Embryonic facial prominence (tissue), 1 donor: ENCODE results near the gene SLC29A1.

Experiments
- DNase-seq: peaks from one replicate; pipeline ENCODE4 v3.0.0-alpha.2; 2016; ENCODE audit errors: extremely low spot score

SLC29A1 gene

DNA sequence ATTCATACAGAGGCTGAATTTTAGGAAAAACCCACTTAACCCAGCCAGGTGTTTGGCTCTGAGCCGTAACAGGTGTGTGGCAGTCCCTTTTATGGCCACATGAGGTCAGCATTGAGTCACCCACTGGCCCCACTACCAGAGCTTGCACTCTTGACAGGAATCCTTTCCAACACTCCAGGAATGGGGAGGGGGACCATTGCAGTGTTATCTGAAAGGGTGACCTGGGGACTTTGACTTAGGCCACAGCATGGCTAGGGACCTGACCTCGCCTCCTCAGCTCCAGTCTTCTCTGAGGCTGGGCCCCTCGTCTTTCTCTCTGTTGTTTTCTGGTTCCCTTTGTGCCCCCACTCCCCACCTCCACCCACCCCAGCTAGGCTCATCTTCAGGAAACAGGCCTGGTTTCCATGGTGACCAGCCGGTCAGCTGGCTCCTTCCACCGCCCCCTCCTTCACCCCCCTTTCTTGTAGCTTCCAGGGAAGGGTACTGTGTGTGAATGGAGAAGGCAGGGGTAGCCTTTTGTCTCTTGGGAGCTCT, 44.8 kb downstream of the SLC29A1 start:
- DNase-seq, result peak; percentile 48

DNA sequence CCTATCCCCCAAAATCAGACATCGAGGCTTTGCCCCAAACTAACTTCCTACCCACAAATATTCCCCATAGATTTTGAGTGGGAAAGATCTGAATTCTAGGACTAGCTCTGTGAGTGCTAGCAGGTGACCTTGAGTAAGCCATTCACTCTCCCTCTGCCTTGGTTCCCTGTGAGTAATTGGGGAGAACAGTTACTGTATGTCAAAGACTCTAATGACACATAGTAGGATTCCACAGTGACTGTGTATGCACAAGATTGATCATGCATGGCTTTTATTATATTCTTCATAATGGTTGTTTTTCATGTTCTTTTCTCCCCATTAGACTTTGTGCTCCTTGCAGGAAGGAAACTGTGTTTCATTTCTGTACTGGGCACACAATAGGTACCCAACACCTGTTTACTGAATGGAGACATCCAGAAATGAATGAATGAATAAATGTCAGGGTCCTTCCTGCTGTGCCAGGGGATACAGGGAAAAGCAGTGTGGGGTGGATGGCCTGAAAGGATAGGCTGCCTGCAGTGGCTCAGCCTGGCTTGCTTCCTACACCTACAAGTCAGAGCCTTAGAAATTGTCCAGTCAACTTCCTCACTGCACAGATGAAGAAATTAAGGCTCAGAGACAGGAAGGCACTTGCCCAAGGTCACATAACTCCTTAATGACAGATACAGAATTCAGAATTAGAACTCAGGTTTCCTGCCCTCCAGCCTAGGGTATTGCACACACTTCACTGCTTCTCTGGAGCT, 46.0 kb downstream of the SLC29A1 start:
- no peak for DNase-seq

DNA sequence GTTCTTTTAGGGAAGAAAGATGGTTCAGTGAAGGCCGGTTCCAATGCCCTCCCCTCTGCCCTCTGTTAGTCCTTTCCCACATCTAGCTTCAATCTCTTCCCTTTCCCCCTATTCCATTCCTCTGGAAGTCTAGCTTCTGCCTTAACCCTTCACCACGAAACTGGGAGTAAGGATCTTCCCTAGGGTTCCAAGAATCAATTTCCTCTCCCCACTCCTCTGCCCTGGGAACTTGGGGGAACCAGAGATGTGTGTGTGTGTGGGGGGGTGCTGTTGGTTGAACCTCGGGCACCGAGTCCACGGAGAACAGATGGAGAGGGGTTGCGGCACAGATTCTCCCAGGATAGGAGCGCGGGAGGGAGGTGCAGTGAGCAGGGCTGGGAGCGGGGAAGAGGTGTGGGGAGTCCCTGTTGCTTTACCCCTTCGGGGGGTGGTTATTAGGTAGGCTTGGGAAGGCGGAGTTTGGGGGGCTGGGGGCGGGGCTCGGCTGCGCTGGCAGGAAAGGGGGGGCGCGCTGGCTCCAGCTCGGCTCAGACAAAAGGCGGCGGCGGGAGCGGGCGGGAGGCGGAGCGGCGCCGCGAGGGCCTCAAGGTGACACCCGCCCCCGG, 46.6 kb downstream of the SLC29A1 start, which contains the start of gene TMEM151B:
Gene TMEM151B, plus strand, starts transcription at position 530 of the 605 bp plus-strand sequence. CDS start 293 bp downstream, outside the sequence.
- DNase-seq, result no peak

DNA sequence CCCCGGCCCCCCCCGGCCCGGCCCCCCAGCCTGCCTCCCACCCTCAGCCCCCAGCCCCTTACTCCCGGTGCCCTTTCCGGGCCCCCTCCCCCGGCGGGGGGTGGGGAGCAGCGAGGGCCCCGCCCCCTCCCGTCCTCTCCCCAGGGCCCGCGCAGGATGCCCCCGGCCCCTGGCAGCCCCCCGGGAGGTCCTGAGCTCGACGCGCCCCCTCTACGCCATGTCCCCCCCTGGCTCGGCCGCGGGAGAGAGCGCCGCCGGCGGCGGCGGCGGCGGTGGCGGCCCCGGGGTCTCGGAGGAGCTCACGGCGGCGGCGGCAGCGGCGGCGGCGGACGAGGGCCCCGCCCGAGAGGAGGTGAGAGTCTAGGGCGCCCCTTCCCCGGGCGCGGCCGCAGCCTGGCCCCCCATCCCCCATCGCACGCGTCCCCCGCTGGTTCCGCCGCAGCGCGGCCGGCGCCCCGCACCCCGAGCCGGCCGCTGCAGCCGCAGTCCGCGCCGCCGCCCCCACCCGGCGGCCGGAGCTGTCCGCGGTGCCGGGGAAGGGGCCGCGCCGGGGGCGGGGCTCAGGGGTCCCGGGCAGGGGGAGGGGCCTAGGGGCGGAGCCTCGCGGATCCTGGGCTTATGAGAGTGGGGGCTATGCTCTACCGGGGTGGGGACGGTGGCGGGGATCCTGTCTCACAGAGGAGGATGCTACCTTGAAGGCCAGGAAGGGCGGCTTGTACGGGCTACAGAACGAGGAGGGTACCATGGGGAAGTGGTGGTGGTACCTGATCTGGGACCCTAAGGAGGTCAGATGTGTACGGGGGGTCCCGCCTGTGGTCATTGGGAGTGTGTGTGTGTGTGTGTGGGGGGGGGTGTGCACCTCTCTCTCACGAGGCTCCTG, 47.4 kb downstream of the SLC29A1 start:
- DNase-seq, result no peak

DNA sequence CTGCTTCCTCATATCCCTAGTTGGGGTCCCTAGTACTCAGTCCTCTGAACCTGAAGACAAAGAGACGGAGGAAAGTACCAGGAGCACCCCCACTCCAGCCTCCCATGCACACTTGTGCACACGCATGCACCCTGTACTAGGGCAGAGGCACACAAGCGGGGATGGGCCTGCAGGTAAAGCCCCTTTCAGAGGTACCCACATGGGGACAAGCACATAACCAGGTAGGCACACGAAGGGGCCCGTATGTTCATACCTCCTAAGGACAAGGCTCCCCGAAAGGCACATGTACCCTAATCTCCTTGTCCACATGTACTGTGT, 48.0 kb downstream of the SLC29A1 start:
- no peak for DNase-seq

DNA sequence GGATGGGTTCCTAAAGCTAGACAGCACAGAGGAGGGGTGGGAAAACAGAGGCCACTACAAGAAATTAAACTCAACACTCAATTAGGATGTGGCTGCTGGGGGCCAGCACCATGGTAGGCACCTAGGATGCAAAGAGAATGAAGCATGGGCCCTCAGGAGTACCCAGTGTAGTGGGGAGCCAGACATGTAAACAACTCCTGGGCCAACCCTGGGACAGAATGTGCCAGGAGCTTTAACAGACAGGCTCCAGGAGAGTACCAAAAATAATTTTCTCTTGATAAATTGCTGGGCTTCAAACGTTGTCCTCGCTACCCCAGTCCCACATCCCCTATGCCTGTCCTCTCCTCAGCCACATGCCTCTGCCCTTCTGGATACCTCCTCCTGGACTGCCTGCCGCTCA, 48.5 kb downstream of the SLC29A1 start:
- DNase-seq, result no peak

DNA sequence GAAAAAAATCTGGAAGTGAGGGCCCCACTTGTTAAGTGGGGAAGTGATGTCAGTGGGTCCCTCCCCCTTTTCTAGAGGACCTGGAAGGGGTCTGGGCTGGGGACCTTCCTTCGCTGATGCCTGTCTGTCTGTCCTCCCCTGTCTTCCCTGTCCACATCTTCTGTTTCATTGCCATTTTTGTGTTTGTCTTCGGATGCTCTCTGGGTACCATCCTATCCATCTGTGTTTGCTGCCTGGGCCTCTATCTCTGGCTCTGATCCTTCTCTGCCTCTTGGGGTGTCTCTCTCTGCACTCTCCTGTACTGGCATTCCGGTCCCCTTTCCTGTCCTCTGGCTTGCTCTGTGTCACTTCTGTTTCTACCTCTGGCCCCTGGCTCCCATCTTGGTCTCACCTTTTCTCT, 49.1 kb downstream of the SLC29A1 start:
- DNase-seq, result no peak

DNA sequence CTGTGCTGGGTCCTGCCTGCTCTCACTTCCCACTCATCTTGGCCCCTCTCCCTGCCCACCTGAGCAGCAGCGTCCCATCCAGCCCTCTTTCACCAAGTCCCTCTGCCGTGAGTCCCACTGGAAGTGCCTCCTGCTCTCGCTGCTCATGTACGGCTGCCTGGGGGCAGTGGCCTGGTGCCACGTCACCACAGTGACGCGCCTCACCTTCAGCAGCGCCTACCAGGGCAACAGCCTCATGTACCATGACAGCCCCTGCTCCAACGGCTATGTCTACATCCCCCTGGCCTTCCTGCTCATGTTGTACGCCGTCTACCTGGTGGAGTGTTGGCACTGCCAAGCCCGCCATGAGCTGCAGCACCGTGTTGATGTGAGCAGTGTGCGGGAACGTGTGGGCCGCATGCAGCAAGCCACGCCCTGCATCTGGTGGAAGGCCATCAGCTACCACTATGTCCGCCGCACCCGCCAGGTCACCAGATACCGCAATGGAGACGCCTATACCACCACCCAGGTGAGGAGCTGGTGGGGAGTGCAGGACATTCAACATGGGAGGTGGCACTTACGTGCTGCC, 49.7 kb downstream of the SLC29A1 start:
- DNase-seq, result no peak

DNA sequence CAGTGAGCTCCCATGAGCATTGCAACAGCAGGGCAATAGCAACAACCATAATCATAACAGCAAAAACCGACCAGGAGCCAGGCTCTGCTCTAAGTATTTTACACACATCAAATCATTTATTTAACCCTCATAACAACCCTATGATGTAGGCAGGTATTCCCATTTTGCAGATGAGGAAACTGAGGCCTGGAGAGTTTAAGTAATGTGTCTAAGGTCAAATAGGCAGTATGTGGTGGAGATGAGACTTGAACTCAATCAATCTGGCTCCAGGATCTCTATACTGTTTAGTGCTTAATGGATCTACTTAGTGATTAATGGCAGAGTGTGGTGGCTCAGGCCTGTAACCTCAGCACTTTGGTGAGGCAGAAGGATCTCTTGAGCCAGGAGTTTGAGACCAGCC, 50.2 kb downstream of the SLC29A1 start:
- no peak for DNase-seq

DNA sequence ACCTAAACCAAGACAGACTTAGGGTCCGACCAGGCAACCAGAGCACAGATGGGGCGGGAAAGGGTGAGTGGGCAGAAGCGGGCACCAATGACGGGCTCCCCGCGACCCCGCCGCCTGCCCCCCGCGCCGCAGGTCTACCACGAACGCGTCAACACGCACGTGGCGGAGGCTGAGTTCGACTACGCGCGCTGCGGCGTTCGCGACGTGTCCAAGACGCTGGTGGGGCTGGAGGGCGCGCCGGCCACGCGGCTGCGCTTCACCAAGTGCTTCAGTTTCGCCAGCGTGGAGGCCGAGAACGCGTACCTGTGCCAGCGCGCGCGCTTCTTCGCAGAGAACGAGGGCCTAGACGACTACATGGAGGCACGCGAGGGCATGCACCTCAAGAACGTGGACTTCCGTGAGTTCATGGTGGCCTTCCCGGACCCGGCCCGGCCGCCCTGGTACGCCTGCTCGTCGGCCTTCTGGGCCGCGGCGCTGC, 51.9 kb downstream of the SLC29A1 start:
- DNase-seq, result no peak

DNA sequence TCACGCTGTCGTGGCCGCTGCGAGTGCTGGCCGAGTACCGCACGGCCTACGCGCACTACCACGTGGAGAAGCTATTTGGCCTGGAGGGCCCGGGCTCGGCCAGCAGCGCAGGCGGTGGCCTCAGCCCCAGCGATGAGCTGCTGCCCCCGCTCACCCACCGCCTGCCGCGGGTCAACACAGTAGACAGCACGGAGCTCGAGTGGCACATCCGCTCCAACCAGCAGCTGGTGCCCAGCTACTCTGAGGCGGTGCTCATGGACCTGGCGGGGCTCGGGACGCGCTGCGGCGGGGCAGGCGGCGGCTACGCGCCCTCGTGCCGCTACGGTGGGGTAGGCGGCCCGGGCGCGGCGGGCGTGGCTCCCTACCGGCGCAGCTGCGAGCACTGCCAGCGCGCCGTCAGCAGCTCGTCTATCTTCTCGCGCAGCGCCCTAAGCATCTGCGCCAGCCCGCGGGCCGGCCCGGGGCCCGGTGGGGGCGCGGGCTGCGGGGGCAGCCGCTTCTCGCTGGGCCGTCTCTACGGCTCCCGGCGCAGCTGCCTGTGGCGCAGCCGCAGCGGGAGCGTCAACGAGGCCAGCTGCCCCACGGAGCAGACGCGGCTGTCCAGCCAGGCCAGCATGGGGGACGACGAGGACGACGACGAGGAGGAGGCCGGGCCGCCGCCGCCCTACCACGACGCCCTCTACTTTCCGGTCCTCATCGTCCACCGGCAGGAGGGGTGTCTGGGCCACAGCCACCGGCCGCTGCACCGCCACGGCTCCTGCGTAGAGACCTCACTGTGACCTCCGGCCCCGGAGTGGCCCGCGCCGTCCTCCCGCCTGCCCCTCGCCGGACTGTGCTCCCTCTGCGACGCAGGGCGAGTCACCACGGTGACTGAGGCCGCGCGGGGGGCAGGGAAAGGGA, 52.6 kb downstream of the SLC29A1 start:
- DNase-seq, result no peak

DNA sequence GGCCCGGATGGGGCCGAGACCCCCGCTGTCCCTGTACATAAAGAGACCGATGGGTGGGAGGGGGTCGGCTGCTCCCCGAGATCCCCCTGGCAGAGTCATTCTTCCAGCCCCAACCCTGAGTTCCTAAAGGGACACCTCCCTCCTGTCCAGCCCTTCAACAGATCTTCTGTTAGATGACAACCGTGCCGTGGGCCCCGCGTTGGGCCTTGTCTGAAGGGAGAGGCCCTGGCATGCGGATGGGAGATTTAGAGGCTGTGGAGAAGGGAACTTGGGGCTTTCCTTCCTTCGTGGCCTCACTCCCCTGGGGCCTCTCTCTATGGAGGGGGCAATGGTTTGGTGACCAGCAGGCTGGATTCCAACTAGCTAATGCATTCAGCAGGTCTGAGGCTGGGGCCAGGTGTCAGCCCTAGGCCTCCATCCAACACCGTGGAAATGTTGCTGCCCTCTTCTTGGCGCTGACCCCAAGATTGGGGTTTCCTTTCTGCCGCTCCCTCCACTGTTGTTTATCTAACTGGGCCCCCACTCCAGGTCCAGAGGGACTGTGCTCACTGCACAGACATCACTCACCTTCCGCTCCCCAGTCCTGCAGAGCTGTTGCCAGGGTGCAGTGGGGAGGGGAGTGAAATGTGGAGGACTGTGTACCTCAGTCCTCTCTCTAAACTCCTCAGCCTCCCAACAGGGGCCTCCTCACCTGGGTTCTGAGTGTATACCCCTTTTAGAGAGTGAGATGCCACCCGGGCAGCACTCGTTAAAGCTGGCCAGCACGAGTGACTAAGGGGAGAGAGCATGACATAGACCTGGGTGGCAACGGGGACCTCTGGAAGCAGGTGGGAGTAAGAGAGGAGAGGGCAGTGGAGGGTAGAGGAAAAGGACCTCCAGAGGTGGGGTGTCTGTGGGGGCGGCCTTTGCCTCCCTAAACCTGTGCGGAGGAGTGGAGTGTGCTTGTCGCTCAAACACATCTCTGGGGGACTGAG, 53.6 kb downstream of the SLC29A1 start:
- DNase-seq, result no peak

DNA sequence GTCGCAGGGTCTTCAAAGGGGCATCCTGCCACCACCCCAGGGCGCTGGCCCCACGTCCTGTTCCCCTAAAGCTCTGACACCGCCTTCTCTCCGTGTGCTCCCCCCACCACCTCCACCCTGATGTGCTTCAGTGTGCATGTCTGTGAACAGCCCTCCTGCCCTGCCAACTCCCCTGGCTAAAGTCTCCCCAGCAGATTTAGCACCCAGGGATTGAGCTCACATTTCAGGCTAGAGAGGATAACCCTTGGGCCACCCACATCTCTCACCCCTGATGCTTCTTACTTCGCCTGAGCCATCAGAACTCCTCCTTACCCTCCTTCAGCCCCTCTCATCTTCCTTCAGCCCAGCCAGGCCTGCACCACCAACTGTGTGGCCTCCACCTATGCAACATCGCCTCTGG, 54.4 kb downstream of the SLC29A1 start:
- no peak for DNase-seq

DNA sequence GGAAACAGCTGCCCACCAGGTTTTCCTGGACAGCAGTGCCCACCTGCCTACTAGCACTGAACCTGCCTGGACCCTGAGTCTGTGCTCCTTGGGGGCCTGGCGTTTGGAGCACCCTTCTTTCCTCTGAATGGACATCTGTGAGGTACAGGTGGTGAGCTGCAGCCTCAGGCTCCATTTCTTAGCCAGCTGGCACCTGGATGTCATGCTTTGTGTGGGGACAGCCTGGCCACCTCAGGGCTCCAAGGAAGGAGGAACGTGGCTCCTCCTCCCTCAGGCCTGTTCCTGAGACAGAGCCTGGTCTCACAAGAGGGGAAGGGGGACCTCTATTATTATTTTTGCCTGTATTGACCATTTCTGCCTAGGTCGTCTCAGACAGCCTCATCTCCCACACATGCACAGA, 54.9 kb downstream of the SLC29A1 start:
- DNase-seq, result no peak

DNA sequence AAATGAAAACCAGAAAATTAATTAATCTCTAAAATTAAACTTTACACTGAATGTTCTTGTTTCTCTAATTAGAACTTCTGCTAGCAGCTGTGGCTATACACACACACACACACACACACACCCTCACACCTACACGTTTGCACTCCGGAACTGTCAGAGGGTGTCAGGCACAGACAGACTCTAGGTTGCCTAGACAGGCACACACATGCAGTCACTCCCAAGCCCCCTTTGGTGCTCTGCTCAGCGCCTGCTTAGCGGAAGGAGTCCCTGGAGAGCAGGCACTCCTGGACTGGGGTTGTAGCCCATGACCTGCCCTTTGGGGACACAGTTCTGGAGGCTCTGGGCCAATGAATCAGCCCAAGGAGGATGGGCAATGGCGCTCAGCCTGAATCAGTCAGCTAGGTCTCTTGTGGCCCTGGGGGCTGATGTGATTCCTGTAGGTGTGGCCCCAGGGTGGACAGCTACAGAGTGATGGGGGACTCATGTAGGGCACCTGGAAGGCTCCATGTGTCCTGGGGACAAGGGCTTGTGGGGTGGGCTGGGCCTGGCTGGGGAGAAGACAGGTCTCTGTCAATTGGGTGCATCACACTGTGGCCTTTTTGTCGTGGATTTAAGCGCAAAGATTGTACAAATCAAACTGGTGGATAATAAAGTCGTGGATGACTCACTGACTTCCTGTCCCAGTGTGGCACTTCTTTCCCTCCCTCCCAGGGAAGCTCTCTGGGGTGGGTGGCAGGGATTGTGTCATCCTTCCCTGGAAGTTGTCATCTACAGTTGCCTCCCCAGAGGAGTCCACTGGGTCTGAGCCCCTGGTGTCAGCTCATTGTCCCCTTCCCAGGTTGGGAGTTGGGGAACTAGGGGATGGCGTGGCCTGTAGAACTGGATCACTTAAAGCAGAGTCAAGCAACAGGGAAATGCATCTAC, 55.6 kb downstream of the SLC29A1 start:
- no peak for DNase-seq
